CD4-positive, alpha-beta T cell treated with Interleukin-12 subunit alpha and Interleukin-12 subunit beta, for 1 hour (primary cell): ENCODE results near the gene MYO5A.
"Not testable (repeated sequence)": the region's sequence is repeated elsewhere in the genome, so short reads cannot be mapped to it uniquely, and the experiment has no call there.

ENCODE experiments used
- DNase-seq: peaks from one replicate; pipeline ENCODE4 v3.0.0-alpha.2; 2020

MYO5A gene

GRCh38 chr15:52540374-52541012 is 11.8 kb upstream of the MYO5A start:
- DNase-seq: no peak

DNA sequence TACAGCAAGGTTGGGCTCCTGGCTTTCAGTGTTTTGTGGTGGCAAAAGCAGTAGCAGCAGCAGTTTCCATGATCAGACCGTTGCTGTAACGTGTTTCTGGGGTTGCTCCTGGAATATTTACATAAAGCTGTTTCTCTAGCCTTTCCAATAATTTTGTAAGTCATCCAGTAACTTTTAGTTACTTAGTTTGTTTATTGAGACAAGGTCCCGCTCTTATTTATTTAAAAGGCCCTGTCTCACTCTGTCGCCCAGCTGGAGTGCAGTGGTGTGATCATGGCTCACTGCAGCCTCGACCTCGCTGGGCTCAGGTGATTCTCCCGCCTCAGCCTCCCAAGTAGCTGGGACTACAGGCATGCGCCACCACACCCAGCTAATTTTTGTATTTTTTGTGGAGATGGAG is 8.8 kb upstream of the MYO5A start:
- no peak for DNase-seq

DNA sequence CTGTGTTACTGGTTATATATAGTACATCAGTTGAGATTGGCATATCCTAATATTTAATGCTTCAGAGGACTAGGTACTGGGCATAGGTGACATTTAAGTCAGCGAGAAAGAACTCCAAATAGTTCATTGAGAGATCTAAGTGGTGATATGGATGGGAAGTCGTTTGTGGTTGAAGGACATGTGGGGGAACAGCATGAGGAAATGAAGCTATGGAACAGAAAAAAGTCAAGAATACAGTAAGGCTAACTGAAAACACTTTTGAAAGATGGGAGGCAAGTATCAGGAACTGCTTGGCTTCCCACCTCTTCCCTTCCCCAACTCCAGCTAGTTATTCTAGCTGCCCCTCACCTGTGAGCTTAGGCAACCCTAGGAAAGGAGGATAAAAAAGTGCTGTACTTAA is 3.7 kb upstream of the MYO5A start:
- no peak for DNase-seq

DNA sequence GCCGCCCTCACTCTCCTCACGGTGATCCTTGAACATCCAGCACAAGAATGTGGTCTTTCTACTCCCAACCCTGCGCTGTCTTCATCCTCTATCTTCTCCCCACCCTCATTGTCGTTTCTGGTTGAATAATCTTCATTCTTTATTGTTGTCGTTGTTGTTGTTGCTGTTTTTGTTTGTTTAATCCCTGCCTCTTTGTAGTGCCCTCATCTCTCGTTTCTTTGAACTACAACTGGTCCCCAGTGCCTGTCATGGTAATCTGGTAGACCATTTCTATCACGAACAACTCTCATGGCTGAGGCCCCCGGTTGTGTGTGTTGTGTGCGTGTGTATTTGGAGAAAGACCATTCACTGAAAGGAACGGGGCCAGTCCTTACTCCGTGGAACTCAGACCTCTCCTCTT is 1.3 kb upstream of the MYO5A start:
- no peak for DNase-seq

DNA sequence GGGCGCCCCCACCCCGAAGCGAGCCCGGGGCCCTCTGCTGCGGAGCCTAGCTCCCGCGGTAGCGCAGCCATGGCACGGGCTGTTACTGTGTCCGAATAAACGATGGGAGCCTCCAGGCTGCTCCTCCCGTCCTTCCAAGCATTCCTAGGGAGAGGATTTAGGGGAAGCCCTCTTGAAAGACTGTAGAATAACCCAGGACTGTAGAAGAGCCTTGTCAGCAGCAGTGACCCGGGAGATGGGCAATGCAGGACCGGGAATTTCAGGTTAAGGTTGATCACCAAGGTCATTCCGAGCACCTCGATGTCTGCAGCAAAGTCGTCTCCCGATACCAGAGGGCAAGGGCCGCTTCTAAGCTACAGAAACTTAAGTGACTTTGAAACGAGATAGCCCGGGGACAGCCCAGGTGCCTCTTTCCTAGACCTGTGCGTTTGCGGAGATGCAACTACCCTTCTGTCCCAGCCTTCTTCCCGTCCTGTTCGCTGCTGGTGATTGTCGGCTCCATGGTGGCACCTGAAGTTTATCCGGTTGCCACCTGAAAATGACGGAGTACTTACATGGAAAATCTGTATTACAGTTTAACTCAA is 753 bp upstream of the MYO5A start:
- no peak for DNase-seq

DNA sequence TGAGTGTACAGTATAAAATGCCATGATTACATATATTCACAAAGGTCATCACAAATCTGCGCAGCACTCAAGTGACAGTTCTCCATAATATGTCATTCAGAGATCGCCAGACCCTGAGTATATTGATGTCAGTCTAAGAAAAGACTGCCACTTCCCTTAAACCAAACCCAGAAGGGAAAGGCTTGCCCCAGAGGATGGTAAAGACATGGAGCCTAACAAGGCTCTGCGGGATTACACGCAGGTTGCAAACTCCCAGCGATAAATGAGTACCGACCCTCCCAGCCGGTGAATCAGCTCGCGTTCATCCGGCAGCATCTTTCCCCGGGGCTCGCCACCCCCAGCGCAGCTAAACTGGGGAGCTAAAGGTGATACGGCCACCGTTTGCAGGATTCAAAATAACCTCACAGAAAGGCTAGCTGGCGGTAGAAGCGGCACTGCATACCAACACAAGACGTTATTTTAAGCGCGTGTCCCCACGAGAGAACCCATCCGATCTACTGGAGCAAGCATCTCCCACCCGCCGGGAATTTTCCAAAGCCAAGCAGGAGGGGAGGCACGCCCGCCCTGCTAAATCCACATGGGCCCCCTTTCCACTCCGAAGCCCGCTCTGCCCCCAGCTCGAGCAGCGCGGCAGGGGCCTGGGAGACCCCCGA is 643 bp downstream of the MYO5A start:
- DNase-seq: peak; percentile 24

DNA sequence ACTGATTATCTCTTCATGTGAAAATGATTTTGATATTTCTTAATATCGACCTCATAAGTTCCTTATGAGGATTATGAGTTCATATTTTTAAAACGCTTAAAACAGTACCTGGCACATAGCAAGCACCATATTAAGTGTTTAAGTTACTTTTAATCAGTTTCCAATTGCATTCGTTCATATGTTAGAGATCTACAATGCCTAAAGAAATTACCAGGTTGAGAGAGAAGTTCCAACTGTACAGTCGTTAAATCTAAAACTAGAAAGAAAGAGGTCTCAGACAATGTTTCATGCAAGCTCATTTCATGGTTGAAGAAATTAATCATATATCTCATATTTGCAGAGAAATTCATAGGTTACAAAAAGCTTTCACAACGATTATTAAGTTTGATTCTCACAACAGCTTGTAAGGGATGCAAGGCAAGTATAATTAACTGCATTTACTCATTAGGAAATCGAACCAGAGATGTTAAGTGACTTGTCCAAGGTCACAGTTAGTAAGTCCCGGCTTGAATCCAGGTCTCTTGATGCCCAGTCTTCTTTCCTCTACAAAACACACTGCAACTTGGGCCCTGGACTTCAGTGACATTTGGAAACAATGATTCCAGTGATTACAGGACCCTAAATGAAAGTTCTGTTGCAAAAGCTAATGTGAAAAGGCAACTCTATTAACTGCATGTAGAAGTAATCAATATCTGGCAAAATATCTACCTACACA is 1.3 kb downstream of the MYO5A start:
- no peak for DNase-seq

GRCh38 chr15:52524223-52525136 is 4.2 kb downstream of the MYO5A start:
- no peak for DNase-seq

DNA sequence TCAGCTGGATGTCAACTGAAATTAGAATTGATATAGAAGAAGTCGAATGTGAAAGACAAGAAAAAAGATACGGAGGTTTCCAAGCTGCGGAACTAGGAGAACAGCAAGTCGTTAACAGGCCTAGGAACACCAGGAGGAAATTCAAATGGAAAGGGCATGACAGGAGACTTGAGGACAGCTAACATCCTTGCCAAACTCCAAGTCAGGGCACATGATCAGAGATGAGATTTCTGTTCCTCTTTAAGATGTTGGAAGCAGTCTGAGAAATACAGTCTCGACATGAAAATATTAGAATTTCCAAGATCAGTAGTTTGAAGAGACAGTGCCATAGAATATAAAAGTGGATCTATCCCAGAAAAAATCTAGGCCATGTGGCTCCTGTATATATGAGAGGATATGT is 5.0 kb downstream of the MYO5A start:
- DNase-seq: no peak

- no peak for DNase-seq
Observed at GRCh38 chr15:52523192-52523591, 5.5 kb downstream of the MYO5A start.

DNA sequence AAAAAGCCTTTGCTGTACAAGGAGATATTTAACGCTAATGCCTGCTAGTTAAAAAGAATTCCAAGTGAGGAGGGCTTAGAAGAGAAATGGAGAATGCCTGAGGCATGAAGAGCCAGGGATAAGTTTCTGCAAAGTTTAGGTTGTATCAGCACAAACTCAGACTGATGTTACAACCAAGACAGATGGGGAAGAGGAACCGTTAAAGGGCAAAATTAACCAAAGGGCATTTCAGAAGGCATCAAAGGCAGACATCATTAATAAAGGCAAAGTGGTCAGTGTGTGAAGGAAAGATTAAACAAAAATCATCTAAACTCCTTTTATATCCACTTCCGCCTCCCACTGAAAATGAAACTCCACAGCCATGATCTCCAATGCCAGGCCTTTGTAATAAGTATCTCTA is 7.0 kb downstream of the MYO5A start:
- DNase-seq: no peak

DNA sequence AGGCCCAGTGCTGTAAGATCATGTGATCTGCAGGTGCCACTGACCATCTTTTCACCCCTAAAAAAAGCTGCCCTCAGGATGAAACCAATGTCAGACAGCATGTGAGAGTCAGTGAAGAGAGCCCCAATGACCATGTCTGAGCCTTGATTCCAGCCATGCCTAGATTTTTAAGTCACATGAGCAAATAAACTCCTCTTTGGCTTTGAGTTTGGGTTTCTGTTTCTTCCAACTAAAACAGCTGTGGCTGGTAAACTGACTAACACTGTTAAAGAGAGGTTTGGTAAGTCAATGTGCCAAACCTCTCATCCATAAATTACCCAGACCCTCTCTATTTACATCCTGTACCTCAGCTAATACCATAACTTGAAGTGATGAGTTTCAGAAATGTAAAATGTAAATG is 8.3 kb downstream of the MYO5A start:
- DNase-seq: no peak

- DNase-seq: no peak
Observed at GRCh38 chr15:52518487-52519371, 10.0 kb downstream of the MYO5A start.

DNA sequence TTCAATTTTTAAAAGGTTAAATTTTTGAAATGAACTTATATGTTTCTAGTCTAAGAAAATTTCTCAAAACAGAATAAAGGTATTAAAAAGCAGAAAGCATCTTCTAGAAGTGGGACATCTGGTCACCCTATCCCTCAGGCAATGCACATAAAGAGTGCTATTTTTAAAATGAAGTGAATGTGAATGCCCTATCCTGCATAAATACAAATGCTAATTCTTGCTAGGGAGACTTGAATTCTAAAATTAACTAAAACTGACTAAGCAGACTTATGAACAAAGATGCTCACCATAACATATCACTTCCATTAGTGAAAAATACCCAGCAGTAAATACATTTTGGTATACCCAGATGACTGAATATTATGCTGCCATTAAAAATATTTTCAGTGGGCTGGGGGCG is 11.7 kb downstream of the MYO5A start:
- DNase-seq: no peak

- no peak for DNase-seq
Observed at GRCh38 chr15:52515343-52515742, 13.3 kb downstream of the MYO5A start.

GRCh38 chr15:52514482-52514881 is 14.2 kb downstream of the MYO5A start:
- no peak for DNase-seq

DNA sequence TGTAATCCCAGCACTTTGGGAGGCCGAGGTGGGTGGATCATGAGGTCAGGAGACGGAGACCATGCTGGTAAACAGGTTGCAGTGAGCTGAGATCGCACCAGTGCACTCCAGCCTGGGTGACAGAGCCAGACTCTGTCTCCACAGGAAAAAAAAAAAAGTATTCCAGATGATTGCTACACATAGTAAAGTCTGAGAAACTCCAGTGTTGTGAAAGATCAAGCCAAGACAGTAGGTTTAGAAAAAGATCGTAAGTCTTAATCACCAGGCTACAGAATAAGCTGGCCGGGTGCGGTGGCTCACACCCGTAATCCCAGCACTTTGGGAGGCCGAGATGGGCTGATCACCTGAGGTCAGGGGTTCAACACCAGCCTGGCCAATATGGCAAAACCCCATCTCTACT is 15.8 kb downstream of the MYO5A start:
- not testable (repeated sequence) for DNase-seq

GRCh38 chr15:52511084-52511483 is 17.6 kb downstream of the MYO5A start:
- DNase-seq: no peak

GRCh38 chr15:52509500-52510245 is 19.0 kb downstream of the MYO5A start:
- DNase-seq: no peak

GRCh38 chr15:52506549-52506948 is 22.1 kb downstream of the MYO5A start:
- no peak for DNase-seq

DNA sequence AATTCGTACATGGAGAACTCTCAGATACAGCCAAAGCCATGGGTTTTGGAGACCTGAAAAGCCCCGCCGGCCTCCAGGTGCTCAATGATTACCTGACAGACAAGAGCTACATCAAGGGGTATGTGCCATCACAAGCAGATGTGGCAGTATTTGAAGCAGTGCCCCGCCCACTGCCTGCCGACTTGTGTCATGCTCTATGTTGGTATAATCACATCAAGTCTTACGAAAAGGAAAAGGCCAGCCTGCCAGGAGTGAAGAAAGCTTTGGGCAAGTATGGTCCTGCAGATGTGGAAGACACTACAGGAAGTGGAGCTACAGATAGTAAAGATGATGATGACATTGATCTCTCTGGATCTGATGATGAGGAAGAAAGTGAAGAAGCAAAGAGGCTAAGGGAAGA is 23.5 kb downstream of the MYO5A start:
- DNase-seq: no peak
